Stromal cell of bone marrow (primary cell): ENCODE measurements around the gene CA11.
A peak's percentile ranks its signal among the peaks of the same experiment; 100 is the strongest.
"Not testable (repeated sequence)": the region's sequence is repeated elsewhere in the genome, so short reads cannot be mapped to it uniquely, and the experiment has no call there.

ENCODE experiments used
- DNase-seq: peaks from one replicate; pipeline ENCODE4 v3.0.0-alpha.2; 2012; ENCODE audit warnings: low read depth

The CA11 gene

GRCh38 chr19:48641850-48642249 is 4.1 kb downstream of the CA11 start:
- DNase-seq: no peak

GRCh38 chr19:48639483-48640375 is 6.3 kb downstream of the CA11 start:
- no peak for DNase-seq

GRCh38 chr19:48638831-48639381 is 7.1 kb downstream of the CA11 start:
- no peak for DNase-seq

GRCh38 chr19:48637948-48638830 is 7.8 kb downstream of the CA11 start:
- DNase-seq: peak; percentile 89

- DNase-seq: peak; percentile 100
Observed at GRCh38 chr19:48637449-48637947, 8.5 kb downstream of the CA11 start.

GRCh38 chr19:48636859-48637448 is 9.0 kb downstream of the CA11 start, which contains the start of gene DBP:
DBP (minus strand) TSS chr19:48637379; CDS start chr19:48636994, 385 bp downstream.
- no peak for DNase-seq

GRCh38 chr19:48635966-48636858 is 9.8 kb downstream of the CA11 start:
- no peak for DNase-seq

- no peak for DNase-seq
Observed at GRCh38 chr19:48635263-48635965, 10.6 kb downstream of the CA11 start.

GRCh38 chr19:48634424-48635262 is 11.3 kb downstream of the CA11 start:
- DNase-seq: peak; percentile 95

- DNase-seq: no peak
Observed at GRCh38 chr19:48634036-48634342, 12.0 kb downstream of the CA11 start.

- no peak for DNase-seq
Observed at GRCh38 chr19:48633148-48634035, 12.6 kb downstream of the CA11 start.

- no peak for DNase-seq
Observed at GRCh38 chr19:48632692-48633147, 13.3 kb downstream of the CA11 start.

GRCh38 chr19:48632286-48632685 is 13.7 kb downstream of the CA11 start:
- DNase-seq: not testable (repeated sequence)

- DNase-seq: no peak
Observed at GRCh38 chr19:48631225-48631624, 14.8 kb downstream of the CA11 start.

- DNase-seq: no peak
Observed at GRCh38 chr19:48630296-48631063, 15.5 kb downstream of the CA11 start.

- no peak for DNase-seq
Observed at GRCh38 chr19:48629599-48630295, 16.2 kb downstream of the CA11 start.

- DNase-seq: no peak
Observed at GRCh38 chr19:48629297-48629598, 16.7 kb downstream of the CA11 start.
